Stimulated activated CD4-positive, alpha-beta T cell treated with anti-CD3 and anti-CD28 coated beads, TNF-alpha, amount 100 ng/mL, for 48 hours (primary cell): ENCODE data around the gene GNRH2.
"Not testable (repeated sequence)": the region's sequence is repeated elsewhere in the genome, so short reads cannot be mapped to it uniquely, and the experiment has no call there.

Experiments
- DNase-seq, 3 donors: peaks; one replicate each; pipeline ENCODE4 v3.0.0-alpha.2; 2020; ENCODE audit warnings: low read depth in 3 of 3

Gene GNRH2

DNA sequence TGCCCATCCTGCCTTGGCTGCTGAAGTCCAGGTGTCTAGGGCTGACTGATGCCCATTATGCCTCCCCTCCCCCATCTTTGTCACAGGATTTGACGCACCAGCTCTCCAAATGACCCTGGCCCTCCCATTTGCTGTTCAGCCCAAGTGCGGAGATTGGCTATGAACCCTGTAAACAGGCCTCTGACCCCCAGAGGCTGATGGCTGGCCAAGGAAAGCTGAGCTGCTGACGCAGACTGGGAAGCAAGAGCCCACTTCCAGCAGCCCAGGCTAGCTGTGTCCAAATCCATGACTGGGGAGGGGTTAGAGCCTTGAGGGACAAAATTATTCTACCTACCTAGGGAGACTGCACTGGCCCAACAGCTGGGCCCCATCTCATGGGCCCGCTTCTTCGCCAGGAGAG lies 797 bp upstream of the GNRH2 start:
- no peak for DNase-seq

DNA sequence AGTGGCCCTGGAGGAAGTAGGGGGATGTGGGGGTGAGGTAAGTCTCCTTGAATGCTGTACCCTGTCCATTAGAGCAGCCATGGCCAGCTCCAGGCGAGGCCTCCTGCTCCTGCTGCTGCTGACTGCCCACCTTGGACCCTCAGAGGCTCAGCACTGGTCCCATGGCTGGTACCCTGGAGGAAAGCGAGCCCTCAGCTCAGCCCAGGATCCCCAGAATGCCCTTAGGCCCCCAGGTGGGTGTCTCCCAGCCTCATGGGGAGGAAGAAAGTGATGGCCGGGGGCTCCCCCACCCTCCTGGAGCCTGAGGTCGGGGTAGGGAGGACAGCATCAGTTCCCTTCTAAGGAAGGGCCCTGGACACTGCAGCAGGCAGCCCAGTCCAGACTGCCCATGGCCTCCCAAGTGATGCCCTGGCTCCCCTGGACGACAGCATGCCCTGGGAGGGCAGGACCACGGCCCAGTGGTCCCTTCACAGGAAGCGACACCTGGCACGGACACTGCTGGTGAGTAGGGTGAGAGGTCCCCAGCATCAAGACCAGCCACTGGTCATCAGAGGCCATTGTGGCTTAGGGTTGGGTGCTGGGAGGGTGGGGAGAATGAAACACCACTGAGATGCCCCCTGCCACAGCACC lies 1.0 kb downstream of the GNRH2 start:
- DNase-seq = no peak

DNA sequence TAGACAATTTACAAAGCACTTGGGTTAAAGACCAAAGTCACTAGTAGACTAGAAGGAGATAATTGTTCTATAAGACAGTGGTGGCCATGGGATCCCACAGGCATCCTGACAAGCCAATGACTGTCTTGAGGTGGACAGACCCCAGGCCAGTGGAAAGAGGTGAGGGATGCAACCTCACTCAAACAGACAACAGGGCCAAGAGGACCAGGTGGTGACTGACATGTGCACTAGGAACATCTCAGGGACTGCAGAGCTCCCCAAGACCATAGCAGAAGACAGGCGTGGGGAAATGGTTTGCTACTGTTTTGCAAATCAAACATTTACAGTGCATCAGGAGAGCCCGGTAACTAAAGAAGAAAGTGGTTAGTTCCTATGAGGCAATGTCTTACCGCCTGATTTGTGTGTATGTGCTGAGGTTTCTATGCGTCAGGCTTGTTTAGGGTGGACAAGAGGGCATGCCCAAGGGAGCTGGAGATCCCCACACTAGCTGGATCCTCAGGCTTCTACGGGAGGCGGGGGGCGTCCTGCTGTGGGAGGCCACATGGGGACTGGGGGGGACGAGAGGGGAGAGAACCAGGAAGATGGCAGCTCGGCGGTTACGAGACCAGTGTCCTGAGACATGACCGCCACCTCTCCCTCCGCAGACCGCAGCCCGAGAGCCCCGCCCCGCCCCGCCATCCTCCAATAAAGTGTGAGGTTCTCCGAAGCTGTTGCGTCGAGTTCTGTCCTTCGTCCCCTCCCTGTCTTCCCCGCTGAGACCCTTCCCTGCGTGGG lies 1.8 kb downstream of the GNRH2 start:
- DNase-seq = peak; percentile 40 to 61 (median 43)

DNA sequence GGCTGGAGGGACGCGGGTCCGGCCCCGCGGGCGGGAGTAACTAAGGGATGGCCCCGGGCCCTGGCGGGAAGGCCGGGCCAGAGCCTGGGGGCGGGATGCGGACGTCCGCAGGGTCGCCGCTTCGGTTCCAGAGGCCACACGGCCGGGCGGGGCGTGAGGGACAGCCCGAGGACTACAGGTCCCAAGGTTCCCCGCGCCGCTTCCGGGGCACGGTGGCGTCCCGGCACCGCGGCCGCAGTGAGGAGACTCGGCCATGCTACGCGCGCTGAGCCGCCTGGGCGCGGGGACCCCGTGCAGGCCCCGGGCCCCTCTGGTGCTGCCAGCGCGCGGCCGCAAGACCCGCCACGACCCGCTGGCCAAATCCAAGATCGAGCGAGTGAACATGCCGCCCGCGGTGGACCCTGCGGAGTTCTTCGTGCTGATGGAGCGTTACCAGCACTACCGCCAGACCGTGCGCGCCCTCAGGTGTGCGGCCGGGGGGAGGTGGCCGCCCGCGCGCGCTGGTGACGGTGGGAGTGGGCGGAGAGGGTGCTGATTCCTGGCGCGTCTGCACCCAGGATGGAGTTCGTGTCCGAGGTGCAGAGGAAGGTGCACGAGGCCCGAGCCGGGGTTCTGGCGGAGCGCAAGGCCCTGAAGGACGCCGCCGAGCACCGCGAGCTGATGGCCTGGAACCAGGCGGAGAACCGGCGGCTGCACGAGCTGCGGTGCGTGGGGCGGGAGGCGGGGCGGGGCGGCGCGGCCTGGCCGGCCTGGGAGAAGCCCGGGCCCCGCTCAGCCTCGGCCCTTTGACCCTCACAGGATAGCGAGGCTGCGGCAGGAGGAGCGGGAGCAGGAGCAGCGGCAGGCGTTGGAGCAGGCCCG lies 2.6 kb downstream of the GNRH2 start, which contains the start of gene MRPS26:
TSS of gene MRPS26 (plus strand) at position 237 of the 861 bp plus-strand sequence. CDS start at position 254, 17 bp downstream.
- DNase-seq = peak; percentile 67 to 81 (median 73)

DNA sequence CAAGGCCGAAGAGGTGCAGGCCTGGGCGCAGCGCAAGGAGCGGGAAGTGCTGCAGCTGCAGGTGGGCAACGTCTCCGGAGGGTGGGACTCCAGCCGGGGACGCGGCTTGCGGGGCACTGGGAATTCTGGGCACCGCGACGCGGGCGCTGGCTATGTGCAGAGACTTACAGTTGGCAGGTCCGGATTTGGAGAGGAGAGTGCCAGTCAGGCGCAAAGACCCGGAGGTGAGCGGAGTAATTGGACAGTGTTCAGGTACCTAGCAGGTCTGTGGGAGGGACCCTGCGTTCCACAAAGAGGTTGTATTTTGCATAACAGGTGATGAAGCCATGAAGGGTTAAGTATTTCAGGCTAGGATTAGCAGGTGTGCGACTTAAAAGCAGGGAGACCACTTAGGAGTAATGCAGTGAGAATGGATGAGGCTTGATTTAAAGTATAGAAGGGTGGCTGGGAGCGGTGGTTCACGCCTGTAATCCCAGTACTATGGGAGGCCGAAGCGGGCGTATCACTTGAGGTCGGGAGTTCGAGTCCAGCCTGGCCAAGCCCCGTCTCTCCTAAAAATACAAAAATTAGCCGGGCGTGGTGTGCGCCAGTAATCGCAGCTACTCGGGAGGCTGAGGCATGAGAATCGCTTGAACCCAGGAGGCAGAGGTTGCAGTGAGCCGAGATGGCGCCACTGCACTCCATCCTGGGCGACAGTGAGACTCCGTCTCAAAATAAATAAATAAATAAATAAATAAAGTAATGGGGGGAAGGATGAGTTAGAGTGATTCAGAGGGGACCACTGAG lies 3.4 kb downstream of the GNRH2 start:
- DNase-seq = no peak

DNA sequence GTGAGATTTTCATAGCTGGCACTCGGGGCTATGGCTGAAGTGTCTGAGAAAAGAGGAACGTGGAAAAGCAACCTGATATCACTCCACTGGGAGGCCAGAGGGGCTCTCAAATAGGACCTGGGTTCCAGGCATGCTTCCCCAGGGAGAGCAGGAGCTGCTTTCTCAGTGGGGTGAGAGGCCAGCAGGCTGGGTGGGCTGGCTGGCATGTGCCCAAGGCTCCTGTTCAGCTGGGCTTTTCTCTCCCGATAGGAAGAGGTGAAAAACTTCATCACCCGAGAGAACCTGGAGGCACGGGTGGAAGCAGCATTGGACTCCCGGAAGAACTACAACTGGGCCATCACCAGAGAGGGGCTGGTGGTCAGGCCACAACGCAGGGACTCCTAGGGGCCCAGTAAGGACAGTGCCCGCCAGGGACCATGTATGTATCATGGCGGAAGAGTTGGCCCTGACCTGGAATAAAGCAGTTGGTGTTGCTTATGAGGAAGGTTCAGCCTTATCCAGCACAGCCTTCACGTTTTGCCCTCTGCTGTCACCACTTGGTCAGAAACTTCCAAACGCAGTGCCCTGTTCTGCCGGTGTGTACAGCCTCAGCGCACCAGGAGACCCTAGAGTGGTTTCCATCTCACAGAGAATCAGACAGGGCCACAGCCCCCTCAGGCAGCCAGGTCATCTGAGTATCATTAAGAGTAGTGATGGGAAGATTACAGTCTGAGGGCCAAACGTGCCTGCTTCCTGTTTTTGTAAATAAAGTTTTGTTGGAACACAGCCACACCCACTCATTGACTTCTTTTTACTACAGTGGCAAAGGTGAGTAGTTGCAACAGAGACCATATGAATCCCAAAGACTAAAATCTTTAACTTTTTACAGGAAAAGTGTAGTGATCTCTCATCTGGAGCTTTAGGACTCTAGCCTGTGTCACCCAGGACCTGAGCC lies 4.3 kb downstream of the GNRH2 start:
- no peak for DNase-seq

DNA sequence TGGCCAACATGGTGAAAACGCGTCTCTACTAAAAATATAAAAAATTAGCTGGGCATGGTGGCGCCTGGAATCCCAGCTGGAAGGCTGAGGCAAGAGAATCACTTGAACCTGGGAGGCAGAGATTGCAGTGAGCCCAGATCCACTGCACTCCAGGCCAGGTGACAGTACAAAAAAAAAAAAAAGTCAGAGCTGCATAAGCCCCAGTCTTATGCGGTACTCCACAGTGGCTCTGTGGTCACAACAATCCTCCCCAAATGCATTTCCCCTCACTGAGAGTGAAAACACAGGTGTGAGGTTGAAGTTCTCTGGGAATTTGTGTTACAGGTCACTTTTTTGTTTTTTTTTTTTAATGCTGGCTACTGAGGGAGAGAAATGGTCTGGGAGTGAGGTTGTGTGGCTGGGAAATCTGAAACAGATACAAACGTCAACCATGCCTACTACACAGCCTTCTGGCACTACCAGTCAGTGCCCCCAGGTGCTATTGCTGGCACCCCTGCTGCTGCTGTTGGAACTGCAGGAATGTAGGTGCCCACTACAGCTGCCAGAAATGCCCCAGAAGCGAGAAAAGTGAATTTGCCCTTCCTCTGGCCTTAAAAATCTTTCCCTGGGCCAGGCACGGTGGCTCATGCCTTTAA lies 8.1 kb downstream of the GNRH2 start:
- DNase-seq = no peak

DNA sequence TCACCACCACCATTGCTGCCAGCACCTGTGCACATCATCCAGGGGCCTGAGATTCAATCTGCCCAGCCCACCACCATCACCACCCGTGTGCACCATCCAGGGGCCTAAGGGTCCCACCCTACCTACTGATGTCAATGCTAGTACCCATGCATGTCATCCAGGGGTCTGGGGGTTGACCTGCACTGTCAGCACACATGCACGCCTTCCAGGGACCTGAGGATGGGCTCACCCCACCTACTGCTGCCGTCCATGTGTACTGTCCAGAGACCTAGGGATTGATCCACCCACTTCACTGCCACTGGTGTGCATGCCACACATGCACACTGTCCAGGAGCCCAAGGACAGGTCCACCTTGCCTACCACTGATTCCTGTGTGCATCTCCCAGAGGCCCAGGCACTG lies 16.1 kb downstream of the GNRH2 start:
- no peak for DNase-seq

DNA sequence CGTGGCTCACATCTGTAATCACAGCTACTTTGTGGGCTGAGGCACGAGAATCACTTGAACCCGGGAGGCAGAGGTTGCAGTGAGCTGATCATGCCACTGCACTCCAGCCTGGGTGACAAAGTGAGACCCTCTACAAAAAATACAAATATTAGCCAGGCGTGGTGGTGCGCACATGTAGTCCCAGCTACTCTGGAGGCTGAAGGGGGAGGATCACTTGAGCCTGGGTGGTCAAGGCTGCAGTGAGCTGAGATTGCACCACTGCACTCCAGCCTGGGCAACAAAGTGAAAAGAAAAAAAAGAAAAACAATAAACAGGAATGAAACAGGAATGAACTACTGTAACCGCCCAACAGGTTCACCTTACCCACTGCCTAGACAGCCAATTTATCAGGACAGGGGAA lies 20.7 kb downstream of the GNRH2 start:
- DNase-seq = not testable (repeated sequence)

DNA sequence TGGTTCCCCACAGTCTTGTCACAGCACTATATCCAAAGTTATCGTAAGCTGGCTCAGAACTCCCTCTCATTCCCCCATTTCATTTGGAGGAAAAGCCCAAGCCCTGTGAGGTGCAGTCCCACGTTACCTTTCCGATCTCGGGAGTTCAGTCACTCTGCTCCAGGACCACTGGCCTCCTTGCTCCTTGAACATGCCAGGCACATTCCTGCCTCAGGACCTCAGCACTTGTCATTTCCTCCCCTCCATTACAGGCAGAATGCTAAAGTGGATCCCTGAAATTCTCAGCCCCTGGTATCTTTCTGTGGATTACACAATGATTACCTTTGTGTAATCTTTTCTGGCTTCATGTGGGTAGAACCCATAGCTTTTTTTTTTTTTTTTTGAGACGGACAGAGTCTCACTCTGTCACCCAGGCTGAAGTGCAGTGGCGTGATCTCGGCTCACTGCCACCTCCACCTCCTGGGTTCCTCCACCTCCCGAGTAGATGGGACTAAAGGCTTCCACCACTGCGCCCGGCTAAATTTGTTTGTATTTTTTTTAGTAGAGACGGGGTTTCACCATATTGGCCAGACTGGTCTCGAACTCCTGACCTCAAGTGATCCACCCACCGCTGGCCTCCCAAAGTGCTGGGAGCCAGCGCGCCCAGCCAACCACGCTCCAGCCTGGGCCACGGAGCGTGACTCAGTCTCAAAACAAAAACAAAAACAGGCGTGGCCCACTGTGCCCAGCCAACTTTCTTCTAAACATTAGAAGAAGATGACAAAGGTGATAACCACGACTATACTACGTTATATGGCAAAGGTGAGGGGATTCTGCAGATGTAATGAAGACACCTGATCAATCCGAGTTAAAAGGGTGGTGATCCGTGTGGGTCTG lies 24.0 kb downstream of the GNRH2 start:
- no peak for DNase-seq

DNA sequence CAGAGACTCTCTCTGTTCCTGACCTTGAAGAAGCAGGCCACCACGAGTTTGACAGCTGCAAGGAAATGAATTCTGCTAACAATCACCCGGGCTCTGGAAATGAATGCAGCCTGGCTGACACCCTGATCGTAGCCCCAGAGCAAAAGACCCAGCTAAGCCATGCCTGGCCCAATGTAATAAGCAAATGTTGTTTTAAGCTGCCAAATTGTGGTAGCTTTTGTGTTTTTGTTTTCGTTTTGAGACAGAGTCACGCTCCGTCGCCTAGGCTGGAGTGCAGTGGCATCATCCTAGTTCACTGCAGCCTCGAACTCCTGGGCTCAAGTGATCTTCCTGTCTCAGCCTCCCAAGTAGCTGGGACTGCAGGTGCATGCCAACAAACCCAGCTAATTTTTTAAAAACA lies 24.7 kb downstream of the GNRH2 start:
- no peak for DNase-seq

DNA sequence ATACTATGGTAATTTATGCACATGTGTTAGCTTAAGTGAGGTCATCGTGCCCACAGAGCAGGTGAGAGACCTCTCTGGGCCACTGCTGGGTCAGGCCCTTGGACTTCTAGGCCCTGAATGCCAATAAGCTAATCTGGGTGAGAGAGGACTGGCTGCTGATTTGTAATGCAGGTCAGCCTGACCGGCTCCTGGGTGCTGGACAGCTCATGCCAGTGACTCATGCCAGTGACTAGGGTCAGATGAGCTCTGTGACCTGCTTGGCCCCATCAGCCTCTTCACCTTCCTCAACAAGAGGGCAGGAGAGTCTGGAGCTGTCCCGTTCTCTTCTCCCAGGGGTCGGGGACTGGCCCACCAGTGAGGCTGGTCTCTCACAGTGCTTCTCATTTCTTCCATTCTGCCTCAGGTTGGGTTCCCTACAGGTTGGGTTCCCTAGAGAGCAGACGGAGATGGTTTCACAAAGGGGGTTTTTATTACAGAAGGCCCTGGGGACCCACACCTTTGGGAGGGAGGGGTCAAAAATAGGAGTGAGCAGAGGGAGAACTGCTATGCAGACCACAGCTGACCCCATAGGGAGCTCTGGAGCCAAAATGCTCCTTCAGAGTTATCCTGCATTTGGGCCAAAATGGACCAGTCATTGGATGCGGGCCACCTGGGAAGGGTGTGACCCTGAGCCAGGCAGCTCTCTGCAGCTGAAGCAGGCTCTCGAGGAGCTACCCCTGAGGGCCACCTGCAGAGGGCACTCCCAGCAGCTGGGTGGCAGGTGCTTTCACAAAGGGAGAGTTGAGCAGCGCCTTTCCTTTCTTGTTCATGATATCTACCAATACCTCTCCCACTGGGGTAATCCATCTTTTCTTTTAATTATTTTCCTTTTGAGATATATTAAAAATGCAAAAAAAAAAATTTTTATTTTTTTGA lies 25.8 kb downstream of the GNRH2 start:
- DNase-seq = no peak

DNA sequence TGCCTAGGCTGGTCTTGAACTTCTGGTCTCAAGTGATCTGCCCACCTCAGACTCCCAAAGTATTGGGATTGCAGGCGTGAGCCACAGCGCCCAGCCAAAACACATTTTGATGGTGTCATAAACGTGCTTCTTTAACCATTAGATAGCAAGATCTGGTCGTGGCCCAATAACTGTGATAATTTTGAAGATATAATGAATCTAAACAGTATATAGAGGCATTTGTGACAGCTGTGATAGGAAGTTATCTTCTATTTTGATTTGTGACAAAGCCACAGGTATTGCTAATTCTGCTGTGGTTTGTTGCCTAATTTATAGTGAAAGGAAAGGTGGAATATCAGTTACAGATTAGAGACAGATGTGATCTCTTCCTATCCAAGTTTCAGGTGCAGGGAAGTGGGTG lies 27.3 kb downstream of the GNRH2 start:
- no peak for DNase-seq

DNA sequence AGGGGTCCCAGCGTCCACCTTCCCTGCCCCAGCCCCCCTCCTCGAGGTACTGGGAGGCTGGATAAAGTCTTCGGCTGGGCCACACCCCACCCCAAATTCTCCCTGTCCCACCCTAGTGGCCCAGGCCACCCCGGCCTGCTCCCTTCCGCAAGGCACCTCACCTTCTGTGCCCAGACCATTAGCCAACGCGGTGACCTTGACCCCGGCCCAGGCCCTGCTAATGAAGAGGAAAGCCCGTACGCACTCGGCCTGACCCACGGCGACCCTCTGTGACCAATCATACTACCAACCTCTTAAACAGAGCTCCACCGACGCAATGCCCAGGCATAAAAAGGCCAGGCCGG lies 27.8 kb downstream of the GNRH2 start:
- no peak for DNase-seq

DNA sequence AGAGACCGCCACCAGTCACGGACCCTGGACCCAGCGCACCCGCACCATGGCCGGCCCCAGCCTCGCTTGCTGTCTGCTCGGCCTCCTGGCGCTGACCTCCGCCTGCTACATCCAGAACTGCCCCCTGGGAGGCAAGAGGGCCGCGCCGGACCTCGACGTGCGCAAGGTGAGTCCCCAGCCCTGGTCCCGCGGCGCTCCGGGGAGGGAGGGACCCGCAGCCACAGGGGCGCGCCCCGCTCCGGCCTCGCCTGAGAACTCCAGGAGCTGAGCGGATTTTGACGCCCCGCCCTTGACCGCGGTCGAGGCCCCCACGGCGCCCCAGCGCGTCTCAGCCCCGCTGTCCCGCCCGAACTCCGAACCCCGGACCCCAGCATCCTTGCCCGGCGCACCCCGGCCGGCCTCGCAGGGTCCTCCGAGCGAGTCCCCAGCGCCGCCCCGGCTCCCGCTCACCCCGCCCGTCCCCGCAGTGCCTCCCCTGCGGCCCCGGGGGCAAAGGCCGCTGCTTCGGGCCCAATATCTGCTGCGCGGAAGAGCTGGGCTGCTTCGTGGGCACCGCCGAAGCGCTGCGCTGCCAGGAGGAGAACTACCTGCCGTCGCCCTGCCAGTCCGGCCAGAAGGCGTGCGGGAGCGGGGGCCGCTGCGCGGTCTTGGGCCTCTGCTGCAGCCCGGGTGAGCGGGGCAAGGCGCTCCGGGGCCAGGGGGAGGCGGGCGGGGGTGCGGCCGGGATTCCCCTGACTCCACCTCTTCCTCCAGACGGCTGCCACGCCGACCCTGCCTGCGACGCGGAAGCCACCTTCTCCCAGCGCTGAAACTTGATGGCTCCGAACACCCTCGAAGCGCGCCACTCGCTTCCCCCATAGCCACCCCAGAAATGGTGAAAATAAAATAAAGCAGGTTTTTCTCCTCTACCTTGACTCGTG lies 28.4 kb downstream of the GNRH2 start, which contains the start of gene OXT:
TSS of gene OXT (plus strand) at position 11 of the 920 bp plus-strand sequence. CDS start at position 47, 36 bp downstream.
- peak; percentile 37 to 53 (median 49) for DNase-seq

DNA sequence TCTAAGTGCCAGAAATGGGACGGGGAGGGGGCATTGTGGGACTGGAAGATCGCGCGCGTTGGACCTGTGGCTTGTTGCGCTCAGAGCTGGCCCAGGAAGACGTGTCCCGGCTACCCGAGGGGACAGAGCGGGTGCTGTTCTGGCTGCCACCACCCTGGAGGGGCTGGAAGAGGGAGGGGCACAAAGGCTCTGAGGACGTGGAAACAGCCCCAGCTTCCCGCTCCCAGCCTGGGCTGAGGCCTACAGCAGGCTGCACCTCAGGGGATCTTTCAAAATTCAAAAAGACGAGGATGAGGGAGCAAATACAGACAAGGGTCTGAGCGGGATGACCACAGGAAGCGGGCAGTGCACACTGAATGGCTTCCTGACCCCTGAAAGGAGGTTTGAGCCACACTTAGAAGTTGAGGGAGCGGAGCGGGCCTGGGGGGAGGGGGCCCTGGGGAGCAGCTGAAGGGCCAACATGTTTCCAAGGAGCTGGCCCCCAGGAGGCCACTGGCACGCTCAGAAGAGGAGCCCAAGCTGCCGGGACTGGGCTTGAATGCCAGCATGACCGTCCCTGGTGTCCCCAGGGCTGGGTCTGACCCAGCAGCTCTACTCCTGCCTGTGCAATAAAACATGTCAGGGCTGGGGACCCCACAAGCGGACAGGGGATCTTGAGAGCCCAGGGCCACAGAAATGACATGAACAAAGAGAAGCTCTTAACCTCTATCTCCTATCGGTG lies 29.3 kb downstream of the GNRH2 start:
- DNase-seq = no peak
